Stimulated activated CD8-positive, alpha-beta memory T cell treated with anti-CD3 and anti-CD28 coated beads, Interleukin-15, amount 100 ng/mL, for 4 hours (primary cell): ENCODE results near the gene HDAC11.
A peak's percentile ranks its signal among the peaks of the same experiment; 100 is the strongest.
"Not testable (repeated sequence)": the region's sequence is repeated elsewhere in the genome, so short reads cannot be mapped to it uniquely, and the experiment has no call there.

Experiments used
- DNase-seq, 2 donors: peaks; one replicate each; pipeline ENCODE4 v3.0.0-alpha.2; 2020; ENCODE audit warnings: low read depth in 2 of 2

HDAC11 gene

DNA sequence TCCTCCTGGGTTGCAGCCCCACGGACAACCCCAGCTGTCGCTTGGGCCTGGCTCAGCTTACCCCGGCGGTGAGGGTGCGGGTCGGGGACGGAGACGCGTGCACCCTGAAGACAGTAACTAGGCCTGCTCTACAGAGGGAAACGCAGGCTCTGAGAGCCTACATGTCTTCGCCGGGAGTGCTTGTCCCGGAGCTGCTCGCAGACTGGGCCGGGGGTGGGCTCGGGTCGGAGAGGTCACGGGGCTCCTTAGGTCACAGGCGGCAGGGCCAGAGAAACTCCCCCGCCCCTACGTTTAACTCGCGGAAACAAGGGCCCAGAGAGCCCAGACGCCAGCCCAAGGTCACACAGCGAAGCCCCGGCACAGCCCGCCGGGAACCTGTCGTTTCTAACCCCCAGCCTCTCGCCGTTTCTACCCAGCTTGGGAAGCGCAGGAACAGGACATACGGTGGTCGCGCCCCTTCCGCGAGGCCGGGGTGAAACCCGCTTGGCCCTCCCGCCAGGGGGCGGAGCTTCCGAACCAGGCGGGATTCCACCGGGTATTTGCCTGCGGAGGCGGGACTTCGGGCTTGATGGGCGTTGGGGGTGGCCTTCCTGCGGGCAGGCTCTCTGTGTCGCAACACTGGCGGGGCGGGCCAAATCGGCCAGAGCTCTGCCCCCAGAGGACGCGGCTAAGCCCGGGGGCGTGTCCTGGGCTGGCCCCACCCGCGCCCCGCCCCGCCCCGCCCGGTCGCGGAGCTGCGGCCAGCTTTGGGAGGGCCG is at the start of gene HDAC11:
Gene HDAC11, plus strand, starts transcription at position 725 of the 758 bp plus-strand sequence. CDS start 42 bp downstream, outside the sequence.
- DNase-seq: peak; percentile 94 to 95

DNA sequence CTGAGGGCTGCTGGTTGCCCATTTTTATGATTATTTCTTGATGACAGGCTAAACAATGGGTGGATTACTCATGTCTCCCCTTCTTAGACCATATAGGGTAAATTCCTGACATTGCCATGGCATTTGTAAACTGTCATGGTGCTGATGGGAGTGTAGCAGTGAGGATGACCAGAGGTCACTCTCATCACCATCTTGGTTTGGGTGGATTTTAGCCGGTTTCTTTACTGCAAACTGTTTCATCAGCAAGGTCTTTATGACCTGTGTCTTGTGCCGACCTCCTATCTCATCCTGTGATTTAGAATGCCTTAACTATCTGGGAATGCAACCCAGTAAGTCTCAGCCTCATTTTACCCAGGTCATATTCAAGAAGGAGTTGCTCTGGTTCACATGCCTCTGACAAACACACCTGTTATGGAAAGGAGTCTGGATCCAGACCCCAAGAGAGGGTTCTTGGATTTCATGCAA is 49.7 kb upstream of the HDAC11 start:
- not testable (repeated sequence) for DNase-seq

GRCh38 chr3:13432093-13432492 is 48.0 kb upstream of the HDAC11 start:
- DNase-seq: no peak

DNA sequence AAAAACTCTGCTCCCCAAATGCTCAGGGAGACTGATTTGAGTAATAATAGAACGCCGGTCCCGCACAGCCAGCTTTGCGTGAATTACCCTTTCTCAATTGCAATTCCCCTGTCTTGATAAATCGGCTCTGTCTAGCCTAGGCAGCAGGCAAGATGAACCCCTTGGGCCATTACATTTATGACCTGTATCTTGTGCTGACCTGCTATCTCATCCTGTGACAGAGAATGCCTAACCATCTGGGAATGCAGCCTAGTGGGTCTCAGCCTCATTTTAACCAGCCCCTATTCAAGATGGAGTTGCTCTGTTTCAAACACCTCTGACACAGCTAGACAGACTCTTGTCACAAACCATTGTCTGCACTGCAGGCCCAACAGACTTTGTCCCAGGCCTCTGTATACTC is 46.2 kb upstream of the HDAC11 start:
- no peak for DNase-seq

DNA sequence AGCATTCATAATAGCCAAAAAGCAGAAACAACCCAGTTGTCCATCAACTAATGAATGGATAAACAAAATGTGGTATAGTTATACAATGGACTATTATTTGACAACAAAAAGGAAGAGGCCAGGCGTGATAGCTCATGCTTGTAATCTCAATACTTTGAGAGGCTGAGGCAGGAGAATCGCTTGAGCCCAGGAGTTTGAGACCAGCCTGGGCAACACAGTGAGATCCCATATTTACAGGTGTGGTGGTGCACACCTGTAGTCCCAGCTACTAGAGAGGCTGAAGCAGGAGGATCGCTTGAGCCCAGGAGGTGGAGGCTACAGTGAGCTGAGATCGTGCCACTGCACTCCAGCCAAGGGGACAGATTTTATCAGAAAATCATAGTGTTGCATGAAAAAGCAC is 43.9 kb upstream of the HDAC11 start:
- not testable (repeated sequence) for DNase-seq

DNA sequence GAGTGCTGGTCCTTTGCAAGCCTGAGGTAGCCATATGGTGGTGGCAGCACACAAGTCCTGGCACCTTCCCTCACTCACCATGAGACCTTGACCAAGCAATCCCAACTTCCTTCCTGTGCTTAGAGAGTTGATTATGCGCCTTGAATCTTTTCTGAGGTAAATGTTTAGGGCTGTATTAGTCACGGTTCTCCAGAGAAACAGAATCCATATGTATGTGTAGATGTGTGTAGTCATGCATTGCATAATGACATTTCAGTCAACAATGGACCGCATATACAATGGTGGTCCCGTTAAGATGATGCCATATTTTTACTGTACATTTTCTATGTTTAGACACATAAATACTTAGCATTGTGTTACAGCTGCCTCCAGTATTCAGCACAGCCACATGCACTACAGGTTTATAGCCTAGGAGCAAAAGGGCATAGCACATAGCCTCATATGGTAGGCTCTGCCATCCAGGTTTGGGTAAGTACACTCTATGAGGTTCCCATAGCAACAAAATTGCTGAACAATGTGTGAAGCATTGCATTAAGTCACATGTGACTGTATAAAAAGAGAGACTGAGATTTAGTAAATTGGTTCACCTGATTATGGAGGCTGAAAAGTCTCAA is 39.8 kb upstream of the HDAC11 start:
- no peak for DNase-seq

DNA sequence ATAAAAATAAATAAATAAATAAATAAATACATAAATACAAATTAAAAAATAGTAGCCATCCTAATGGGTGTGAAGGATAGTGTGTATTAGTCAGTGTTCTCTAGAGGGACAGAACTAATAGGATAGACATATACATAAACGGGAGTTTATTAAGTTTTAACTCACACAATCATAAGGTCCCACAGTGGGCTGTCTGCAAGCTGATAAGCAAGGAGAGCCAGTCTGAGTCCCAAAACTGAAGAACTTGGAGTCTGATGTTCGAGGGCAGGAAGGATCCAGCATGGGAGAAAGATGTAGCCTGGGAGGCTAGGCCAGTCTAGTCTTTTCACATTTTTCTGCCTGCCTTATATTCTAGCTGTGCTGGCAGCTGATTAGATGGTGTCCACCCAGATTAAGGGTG is 37.2 kb upstream of the HDAC11 start:
- not testable (repeated sequence) for DNase-seq

- no peak for DNase-seq
These were observed 28.8 kb upstream of the HDAC11 start for GRCh38 chr3:13451301-13451673.

- DNase-seq: peak in 1 of 2 donors; percentile 11
These were observed 27.4 kb upstream of the HDAC11 start for GRCh38 chr3:13452490-13453335.

DNA sequence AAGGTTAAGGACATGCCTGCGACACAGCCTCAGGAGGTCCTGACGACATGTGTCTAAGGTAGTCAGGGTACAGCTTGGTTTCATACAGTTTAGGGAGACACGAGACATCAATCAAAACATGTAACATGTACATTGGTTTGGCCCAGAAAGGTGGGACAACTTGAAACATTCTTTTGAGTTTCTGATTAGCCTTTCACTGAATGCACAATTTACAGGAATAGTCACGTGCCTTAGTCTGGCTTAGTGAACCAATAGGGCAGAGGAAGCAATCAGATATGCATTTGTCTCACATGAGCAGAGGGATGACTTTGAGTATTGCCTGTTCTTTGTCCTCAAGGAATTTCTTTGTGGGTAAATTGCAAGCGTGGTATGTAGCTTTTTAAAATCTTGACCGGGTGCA is 24.5 kb upstream of the HDAC11 start:
- DNase-seq: no peak

DNA sequence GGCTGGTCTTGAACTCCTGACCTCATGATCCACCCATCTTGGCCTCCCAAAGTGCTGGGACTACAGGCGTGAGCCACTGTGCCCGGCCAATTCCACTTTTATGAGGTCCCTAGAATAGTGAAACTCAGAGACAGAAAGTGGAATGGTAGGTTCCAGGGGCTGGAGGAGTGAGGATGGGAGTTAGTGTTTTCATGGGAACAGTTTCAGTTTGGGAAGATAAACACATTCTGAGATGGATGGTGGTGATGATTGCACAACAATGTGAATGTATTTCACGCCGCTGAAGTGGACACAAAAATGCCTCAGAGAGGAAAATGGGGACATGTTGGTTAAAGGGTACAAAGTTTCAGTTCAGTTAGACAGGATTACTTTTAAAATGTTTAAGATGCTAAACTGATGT is 22.5 kb upstream of the HDAC11 start:
- no peak for DNase-seq

DNA sequence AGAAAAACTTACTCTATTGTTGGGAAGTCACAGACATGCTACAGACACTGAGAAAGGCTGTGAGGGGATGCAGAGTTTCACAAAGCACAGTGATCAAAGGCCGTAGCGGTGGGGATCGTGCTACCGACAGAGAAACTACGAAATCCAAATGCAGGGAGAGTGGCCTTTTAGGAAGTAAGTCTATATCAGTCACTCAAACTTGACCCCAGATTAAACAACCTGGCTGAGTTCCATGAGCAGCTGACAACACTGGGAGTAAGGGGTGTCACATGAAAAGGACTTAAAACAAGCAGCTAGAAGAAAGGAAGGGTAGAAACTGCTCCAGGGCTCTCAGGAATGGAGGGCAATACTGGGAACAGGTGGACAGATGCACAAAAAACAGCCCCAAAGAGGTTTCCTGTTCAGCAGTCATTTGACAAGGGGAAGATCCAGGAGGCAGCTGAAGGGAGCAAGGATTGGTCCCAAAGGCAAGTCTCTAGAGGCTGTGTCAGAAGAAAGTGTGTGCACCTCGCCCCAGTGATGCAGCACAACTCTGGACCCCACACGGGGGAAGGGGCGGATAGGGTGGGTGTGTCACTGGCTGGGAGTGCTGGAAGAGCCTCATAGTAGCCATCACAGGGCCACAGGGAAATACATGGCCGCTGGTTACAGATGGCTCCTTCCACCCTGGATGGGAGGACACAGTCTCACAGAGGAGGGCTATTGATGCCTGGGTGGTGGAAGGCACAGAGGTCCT is 20.3 kb upstream of the HDAC11 start:
- DNase-seq: no peak

GRCh38 chr3:13460341-13460736 is 19.8 kb upstream of the HDAC11 start:
- no peak for DNase-seq

DNA sequence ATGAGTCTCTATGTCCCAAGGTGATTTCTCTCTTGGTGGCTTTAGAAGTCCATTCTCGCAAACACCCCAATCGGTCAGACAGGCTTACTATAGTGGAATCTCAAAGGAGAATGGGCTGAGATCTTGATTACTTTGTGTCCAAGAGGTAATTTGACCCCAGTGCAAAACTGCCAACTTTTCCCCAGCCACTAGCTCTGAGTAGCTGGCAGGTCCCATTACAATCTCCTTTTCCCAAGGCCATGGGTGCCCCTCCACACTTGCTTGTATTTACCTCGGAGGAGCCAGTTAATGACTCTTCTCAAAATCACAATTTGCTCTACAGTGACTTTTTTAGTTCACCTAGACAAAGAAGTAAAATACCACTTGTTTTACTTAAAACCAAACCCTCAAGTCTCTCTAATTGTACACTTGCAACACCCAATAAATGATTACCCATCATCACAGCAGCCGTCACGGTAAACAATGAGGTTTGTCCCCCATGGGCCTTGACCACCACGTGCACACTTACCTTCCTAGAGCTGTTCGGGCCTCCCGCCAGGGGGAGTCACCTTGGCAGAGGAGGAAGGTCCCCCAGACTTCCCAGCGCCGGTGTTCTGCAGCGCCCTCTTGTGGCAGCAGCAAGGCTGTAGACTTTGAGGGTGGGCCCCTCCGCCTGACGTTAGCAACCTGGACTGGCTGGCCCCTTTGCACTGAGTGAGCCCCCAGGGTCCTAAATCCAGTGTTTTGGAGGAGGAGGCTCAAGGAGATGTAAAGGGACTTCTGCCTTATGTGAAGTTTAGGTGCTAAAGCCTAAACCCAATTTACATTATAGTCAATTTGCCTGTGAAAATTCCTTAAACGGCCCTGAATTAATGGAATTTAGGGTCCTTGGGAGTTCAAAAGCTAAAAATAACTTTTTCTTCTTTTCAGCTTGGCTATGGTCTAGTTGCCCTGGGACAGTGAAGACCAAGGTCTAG is 18.7 kb upstream of the HDAC11 start:
- peak; percentile 30 to 39 for DNase-seq

DNA sequence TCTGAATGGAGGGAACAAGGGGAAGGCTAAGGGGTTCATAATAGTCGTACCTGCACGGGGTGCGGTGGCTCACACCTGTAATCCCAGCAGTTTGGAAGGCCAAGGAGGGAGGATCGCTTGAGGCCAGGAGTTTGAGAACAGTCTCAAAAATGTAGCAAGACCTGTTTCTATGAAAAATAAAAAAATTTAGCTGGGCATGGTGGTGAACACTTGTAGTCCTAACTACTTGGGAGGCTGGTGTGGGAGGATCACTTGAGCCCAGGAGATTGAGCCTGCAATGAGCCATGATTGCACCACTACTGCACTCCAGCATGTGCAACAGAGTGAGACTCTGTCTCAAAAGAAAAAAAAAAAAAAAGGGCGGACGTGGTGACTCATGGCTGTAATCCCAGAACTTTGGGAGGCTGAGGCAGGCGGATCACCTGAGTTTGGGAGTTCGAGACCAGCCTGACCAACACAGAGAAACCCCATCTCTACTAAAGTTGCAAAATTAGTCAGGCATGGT is 17.9 kb upstream of the HDAC11 start:
- no peak for DNase-seq

- DNase-seq: no peak
These were observed 17.3 kb upstream of the HDAC11 start for GRCh38 chr3:13462822-13463221.

GRCh38 chr3:13463618-13464400 is 16.3 kb upstream of the HDAC11 start:
- DNase-seq: no peak

DNA sequence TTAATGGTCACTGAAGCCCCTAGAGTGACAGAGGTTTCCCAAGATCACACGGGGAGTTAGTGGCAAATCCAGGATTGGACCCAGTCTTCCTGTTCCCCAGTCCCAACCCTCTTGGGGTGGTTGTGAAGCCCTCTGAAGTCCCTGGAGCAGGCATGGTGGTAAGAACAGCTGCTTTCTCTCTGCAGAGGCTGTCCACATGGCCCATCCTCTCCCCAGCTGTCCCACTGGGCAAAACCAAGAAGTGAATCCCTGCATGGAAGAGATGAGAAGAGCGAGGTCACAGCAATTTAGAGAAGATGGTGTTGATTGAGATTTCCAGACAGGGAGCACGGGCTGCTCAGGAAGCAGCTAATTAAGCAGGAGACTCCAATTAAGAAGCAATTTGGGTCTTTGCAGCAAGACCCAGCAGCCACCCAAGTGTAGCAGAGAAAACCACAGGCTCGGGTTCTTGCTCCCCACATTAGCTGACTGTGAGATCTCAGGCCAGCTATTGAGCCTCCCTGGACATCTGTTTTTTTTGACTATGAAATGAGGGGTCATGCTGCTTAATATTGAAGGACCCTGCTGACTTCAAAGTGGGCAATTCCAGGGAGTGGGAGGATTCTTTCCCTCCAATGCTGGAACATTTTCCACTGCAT is 14.8 kb upstream of the HDAC11 start:
- DNase-seq: no peak

DNA sequence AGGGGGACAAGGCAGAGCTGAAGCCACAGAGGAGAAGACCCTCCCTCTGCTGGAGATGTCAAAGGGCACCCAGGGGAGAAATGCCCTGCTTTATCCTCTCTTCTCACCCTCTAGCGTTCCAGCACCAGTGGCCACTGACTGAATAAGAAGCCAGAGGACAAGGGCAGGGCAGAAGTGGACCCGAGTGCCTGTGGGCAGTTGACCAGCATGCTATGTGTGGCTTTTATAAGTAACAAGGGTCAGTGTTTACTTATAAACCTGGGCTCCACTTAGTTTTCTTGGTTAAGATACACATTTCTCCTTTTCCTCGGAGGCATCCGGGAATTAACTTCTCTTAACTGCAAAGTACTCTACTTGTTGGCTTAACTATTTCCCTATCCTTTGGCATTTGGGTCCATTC is 13.3 kb upstream of the HDAC11 start:
- no peak for DNase-seq
